DND-41 (cell line): Measurements from ENCODE around the gene DNAJA3.

ENCODE experiments used
- ATAC-seq: fragments of 200-7000 bp; cut with Tn5 transposase; 3 replicates; pipeline ENCODE4 v1.9.1; 2021; ENCODE audit warnings: low read depth; ENCODE audit not compliant: insufficient read depth
- DNase-seq: peaks from one replicate; pipeline ENCODE4 v3.0.0-alpha.2; 2020
- H2AFZ ChIP-seq: 2 replicates; pipeline ENCODE4 v1.6.0; 2012; ENCODE audit warnings: low read depth, low read length
- H3K27ac ChIP-seq: 2 replicates; pipeline ENCODE4 v1.5.1; 2012; ENCODE audit warnings: low read length, inconsistent platforms
- H3K27me3 ChIP-seq: fragments of 200-600 bp; sonication (generic); 2 replicates; pipeline ENCODE4 v1.6.0; 2012; ENCODE audit warnings: low read length, mild to moderate bottlenecking, inconsistent platforms; ENCODE audit not compliant: insufficient read depth, poor library complexity
- H3K36me3 ChIP-seq: 2 replicates; pipeline ENCODE4 v1.5.1; 2012; ENCODE audit warnings: low read length, inconsistent platforms; ENCODE audit not compliant: insufficient read depth
- H3K4me1 ChIP-seq: 2 replicates; pipeline ENCODE4 v1.5.1; 2012; ENCODE audit warnings: mild to moderate bottlenecking, low read length; ENCODE audit not compliant: insufficient read depth
- H3K4me2 ChIP-seq: 2 replicates; pipeline ENCODE4 v1.6.0; 2012; ENCODE audit warnings: mild to moderate bottlenecking, moderate library complexity, low read length, inconsistent platforms; ENCODE audit not compliant: insufficient read depth
- H3K4me3 ChIP-seq, 2 experiments: fragments of 200-600 bp in 1 of 2; shearing (Covaris generic) in 1 of 2; 2 replicates each; pipeline ENCODE4 v1.5.1; 2012 to 2016; ENCODE audit warnings: inconsistent platforms in 2 of 2, low read length in 2 of 2, mild to moderate bottlenecking in 2 of 2, low read depth in 1 of 2, moderate library complexity in 1 of 2
- H3K79me2 ChIP-seq: 2 replicates; pipeline ENCODE4 v1.6.0; 2012; ENCODE audit warnings: low read length, inconsistent platforms; ENCODE audit not compliant: insufficient read depth
- H3K9ac ChIP-seq: 2 replicates; pipeline ENCODE4 v1.6.0; 2012; ENCODE audit warnings: low read depth, mild to moderate bottlenecking, inconsistent platforms, low read length, moderate library complexity
- H3K9me3 ChIP-seq: 2 replicates; pipeline ENCODE4 v1.5.1; 2012; ENCODE audit warnings: low read length, moderate library complexity, mild to moderate bottlenecking, inconsistent platforms; ENCODE audit not compliant: insufficient read depth, severe bottlenecking
- H4K20me1 ChIP-seq: 2 replicates; pipeline ENCODE4 v1.6.0; 2012; ENCODE audit warnings: low read length; ENCODE audit not compliant: insufficient read depth
- CTCF ChIP-seq: IDR thresholded peaks from 2 replicates; pipeline ENCODE4 v1.5.1; 2012; ENCODE audit warnings: borderline replicate concordance, low read length, moderate library complexity, mild to moderate bottlenecking; ENCODE audit not compliant: poor library complexity, severe bottlenecking; ENCODE audit errors: extremely low read depth
- EZH2 ChIP-seq: IDR thresholded peaks from 3 replicates; pipeline ENCODE4 v1.6.1; 2012; ENCODE audit warnings: borderline replicate concordance, low read depth, mild to moderate bottlenecking, moderate library complexity, low read length, inconsistent platforms; ENCODE audit not compliant: severe bottlenecking

The DNAJA3 gene

GRCh38 chr16:4463522-4464163 is 38.0 kb downstream of the DNAJA3 start:
- ATAC-seq: no peak
- H3K4me2 ChIP-seq: no peak overlapping the region
- peaks cover 6% of the 10 kb centered on the region for H4K20me1 ChIP-seq
- no peaks in the 10 kb centered on the region for H3K9me3 ChIP-seq
- H3K9ac ChIP-seq: no peak overlapping the region
- H3K4me1 ChIP-seq: no peaks in the 10 kb centered on the region
- H3K79me2 ChIP-seq: no peaks in the 10 kb centered on the region
- no peak overlapping the region for H3K4me3 ChIP-seq
- DNase-seq: no peak
- no peak overlapping the region for H3K27ac ChIP-seq
- no peak for TF ChIP-seq CTCF
- TF ChIP-seq EZH2: no peak
- no peak overlapping the region for H2AFZ ChIP-seq
- H3K27me3 ChIP-seq: no peaks in the 10 kb centered on the region
- peaks cover 69% of the 10 kb centered on the region for H3K36me3 ChIP-seq

GRCh38 chr16:4465977-4466779 is 40.5 kb downstream of the DNAJA3 start:
- H3K4me1 ChIP-seq: no peaks in the 10 kb centered on the region
- H3K27me3 ChIP-seq: no peaks in the 10 kb centered on the region
- no peaks in the 10 kb centered on the region for H3K79me2 ChIP-seq
- no peaks in the 10 kb centered on the region for H3K9me3 ChIP-seq
- no peak overlapping the region for H3K9ac ChIP-seq
- ATAC-seq (0 out of 3 replicates have a peak, but pooled peaks have one; percentile 18), DNase-seq (no peak)
- no peak overlapping the region for H3K27ac ChIP-seq
- H2AFZ ChIP-seq: no peak overlapping the region
- no peak overlapping the region for H3K4me3 ChIP-seq
- H3K4me2 ChIP-seq: no peak overlapping the region
- H4K20me1 ChIP-seq: peaks cover 6% of the 10 kb centered on the region; the same call in 1 of the 2 replicates
- peaks cover 69% of the 10 kb centered on the region for H3K36me3 ChIP-seq
- TF ChIP-seq EZH2 (no peak), CTCF (no peak)

- Histone ChIP-seq H3K9ac (no peak overlapping the region), H2AFZ (no peak overlapping the region), H3K79me2 (peaks cover 12% of the 10 kb centered on the region), H3K4me3 (no peak overlapping the region), H3K36me3 (peaks cover 63% of the 10 kb centered on the region), H3K27ac (no peak overlapping the region), H3K9me3 (no peaks in the 10 kb centered on the region), H3K4me1 (peaks cover 10% of the 10 kb centered on the region), H3K27me3 (no peaks in the 10 kb centered on the region), H3K4me2 (no peak overlapping the region), H4K20me1 (peaks cover 10% of the 10 kb centered on the region; the same call in 1 of the 2 replicates)
- no peak for TF ChIP-seq EZH2
- no peak for TF ChIP-seq CTCF
- DNase-seq (no peak), ATAC-seq (no peak)
Measured at GRCh38 chr16:4467916-4468315, 42.2 kb downstream of the DNAJA3 start.
